Left renal pelvis (tissue), 4 donors: Measurements from ENCODE around the gene TSPAN32. TPM values are rescaled to one million over a fixed set of nuclear protein-coding genes. Genes with fewer than 3 reads are reported as not detected.

Experiments used
- DNase-seq, 4 donors: peaks; one replicate each; pipeline ENCODE4 v3.0.0-alpha.2; 2013; ENCODE audit warnings: low read depth in 4 of 4, low spot score in 3 of 4
- polyA plus RNA-seq, 4 donors: library from polyadenylated mRNA; unstranded; fragments of 120-200 nt; gene quantifications; one replicate each; pipeline ENCODE4 v1.2.1, GENCODE V29; 2013; ENCODE audit not compliant: insufficient read length in 4 of 4

Gene TSPAN32
- polyA plus RNA-seq, 4 donors, result 1.3 to 6.0 (median 2.6) TPM

GRCh38 chr11:2302306-2302895, 588 bp downstream of the TSPAN32 start:
- DNase-seq, result no peak

GRCh38 chr11:2302896-2303626, 1.2 kb downstream of the TSPAN32 start:
- DNase-seq, result no peak

- DNase-seq, result no peak
These were observed 2.1 kb downstream of the TSPAN32 start for GRCh38 chr11:2303627-2304505.

- no peak for DNase-seq
These were observed 2.8 kb downstream of the TSPAN32 start for GRCh38 chr11:2304506-2305139.

GRCh38 chr11:2305140-2305778, 3.4 kb downstream of the TSPAN32 start:
- peak in 1 of 4 donors; percentile 41 for DNase-seq

- peak in 2 of 4 donors; percentile 33 to 40 for DNase-seq
These were observed 4.1 kb downstream of the TSPAN32 start for GRCh38 chr11:2305788-2306451.

GRCh38 chr11:2306452-2306823, 4.6 kb downstream of the TSPAN32 start:
- peak; percentile 72 to 81 (median 75) for DNase-seq

GRCh38 chr11:2306877-2307500, 5.2 kb downstream of the TSPAN32 start:
- peak in 2 of 4 donors; percentile 37 to 41 for DNase-seq

GRCh38 chr11:2307501-2308331, 5.9 kb downstream of the TSPAN32 start:
- no peak for DNase-seq

- no peak for DNase-seq
These were observed 6.9 kb downstream of the TSPAN32 start for GRCh38 chr11:2308713-2309112.

- DNase-seq, result no peak
These were observed 7.6 kb downstream of the TSPAN32 start for GRCh38 chr11:2309251-2310072.

GRCh38 chr11:2310073-2310785, 8.4 kb downstream of the TSPAN32 start:
- DNase-seq, result no peak

GRCh38 chr11:2310786-2311352, 9.1 kb downstream of the TSPAN32 start:
- no peak for DNase-seq

GRCh38 chr11:2311353-2312133, 9.7 kb downstream of the TSPAN32 start:
- DNase-seq, result no peak

GRCh38 chr11:2312232-2313042, 10.6 kb downstream of the TSPAN32 start:
- DNase-seq, result no peak
